Esophagus squamous epithelium (tissue), 5 donors: ENCODE data around the gene TLE3. TPM values are rescaled to one million over a fixed set of nuclear protein-coding genes. Genes with fewer than 3 reads are reported as not detected.

Experiments
- DNase-seq: peaks from one replicate; lab custom pipeline; 2025; lab: John Stamatoyannopoulos, UW
- H3K27ac ChIP-seq, 4 donors: fragments of 200-600 bp; sonication (generic); one replicate each; pipeline ENCODE4 v1.5.1; 2016 to 2019; ENCODE audit warnings: mild to moderate bottlenecking in 1 of 4
- H3K27me3 ChIP-seq, 4 donors: fragments of 200-600 bp; sonication (generic); 1 replicate in 3 of 4; 2 replicates in 1 of 4; pipeline versions ENCODE4 v1.5.1 to v1.6.0; 2017 to 2021; ENCODE audit warnings: antibody characterized with exemption in 1 of 4
- H3K36me3 ChIP-seq, 3 donors: fragments of 200-600 bp; sonication (generic); one replicate each; pipeline ENCODE4 v1.5.1; 2016 to 2019
- H3K4me1 ChIP-seq, 3 donors: fragments of 200-600 bp; sonication (generic); one replicate each; pipeline ENCODE4 v1.5.1; 2017 to 2019
- H3K4me3 ChIP-seq, 4 donors: fragments of 200-600 bp; sonication (generic); 1 replicate in 3 of 4; 2 replicates in 1 of 4; pipeline ENCODE4 v1.5.1; 2016 to 2019; ENCODE audit warnings: mild to moderate bottlenecking in 2 of 4, moderate library complexity in 1 of 4
- H3K9me3 ChIP-seq, 3 donors: fragments of 200-600 bp; sonication (generic); one replicate each; pipeline ENCODE4 v1.5.1; 2016 to 2019
- CTCF ChIP-seq, 6 experiments: fragments of 450-650 bp in 4 of 6; fragments of 200-600 bp in 2 of 6; sonication (generic) in 2 of 6; IDR thresholded peaks; one replicate each; pipeline ENCODE4 v1.5.1; 2016 to 2019; ENCODE audit warnings: antibody characterized with exemption in 6 of 6, mild to moderate bottlenecking in 4 of 6, moderate library complexity in 4 of 6
- POLR2A ChIP-seq, 4 donors: fragments of 450-650 bp; IDR thresholded peaks; one replicate each; pipeline ENCODE4 v1.6.1; 2017; ENCODE audit warnings: antibody characterized with exemption in 4 of 4, mild to moderate bottlenecking in 4 of 4, moderate library complexity in 3 of 4
- WGBS, 2 donors: methylation state at CpG; one replicate each; pipeline ENCODE4 v1.1.5; 2018; 5-methylcytosine and 5-hydroxymethylcytosine counted together
- intact Hi-C: fragments of 100-400 bp; cut with DNase I; formaldehyde crosslinking; loops from one replicate; pipeline ENCODE4 v1.15.0; 2022
- total RNA-seq, 4 donors: library from RNA; depleted of rRNA; stranded (reverse); fragments of >200 nt; gene quantifications; one replicate each; pipeline ENCODE4 v1.1.0, GENCODE V29; 2016
- donor health status: DM: yes; HTN: yes; CAD: no.

TLE3 gene
- total RNA-seq, 4 donors from 2014 or later = 49.6 to 133 (median 64.4) TPM

- Histone ChIP-seq H3K27ac (no peak overlapping the region), H3K4me1 (no peaks in the 10 kb centered on the region), H3K36me3 (no peaks in the 10 kb centered on the region), H3K9me3 (peaks cover 0 to 10% (median 8%) of the 10 kb centered on the region in 3 donors), H3K4me3 (no peak overlapping the region), H3K27me3 (peaks cover 0 to 89% (median 0%) of the 10 kb centered on the region in 4 donors)
- 63 to 81% methylated on average over 8 to 10 of the region's 12 CpGs for WGBS, 2 donors
- intact Hi-C loops = no loop called here
- TF ChIP-seq CTCF (IDR thresholded peaks at IDR 0.05) (no peak), POLR2A (IDR thresholded peaks at IDR 0.05) (no peak)
- no peak for DNase-seq
Observed at GRCh38 chr15:70006259-70007147, 91.2 kb downstream of the TLE3 start.

- 96 to 100% methylated on average over 1 to 3 of the region's 3 CpGs for WGBS, 2 donors
- no peak overlapping the region for H3K4me3 ChIP-seq
- peaks cover 0 to 10% (median 8%) of the 10 kb centered on the region in 3 donors for H3K9me3 ChIP-seq
- H3K27ac ChIP-seq = no peak overlapping the region
- no peaks in the 10 kb centered on the region for H3K4me1 ChIP-seq
- TF ChIP-seq POLR2A (IDR thresholded peaks at IDR 0.05) = no peak
- TF ChIP-seq CTCF (IDR thresholded peaks at IDR 0.05) = no peak
- H3K27me3 ChIP-seq = peaks cover 0 to 77% (median 0%) of the 10 kb centered on the region in 4 donors
- no peaks in the 10 kb centered on the region for H3K36me3 ChIP-seq
- no peak for DNase-seq
- intact Hi-C loops = no loop called here
Observed at GRCh38 chr15:70004826-70005225, 92.9 kb downstream of the TLE3 start.

GRCh38 chr15:70002897-70003296 is 94.8 kb downstream of the TLE3 start:
- no peak for TF ChIP-seq POLR2A (IDR thresholded peaks at IDR 0.05)
- no peak for TF ChIP-seq CTCF (IDR thresholded peaks at IDR 0.05)
- Histone ChIP-seq H3K9me3 (peaks cover 0 to 10% (median 8%) of the 10 kb centered on the region in 3 donors), H3K4me1 (peaks cover 0 to 4% (median 0%) of the 10 kb centered on the region in 3 donors), H3K27ac (no peak overlapping the region), H3K36me3 (no peaks in the 10 kb centered on the region), H3K27me3 (peaks cover 0 to 80% (median 0%) of the 10 kb centered on the region in 4 donors), H3K4me3 (no peak overlapping the region)
- DNase-seq = no peak
- intact Hi-C loops = no loop called here
- 92 to 94% methylated on average over 2 of the region's 2 CpGs for WGBS, 2 donors

GRCh38 chr15:70001859-70002258 is 95.9 kb downstream of the TLE3 start:
- H3K4me1 ChIP-seq = peaks cover 0 to 14% (median 5%) of the 10 kb centered on the region in 3 donors
- WGBS, 2 donors = 67 to 68% methylated on average over 4 of the region's 4 CpGs

More at GRCh38 chr15:70001859-70002258, 95.9 kb downstream of the TLE3 start:
- TF ChIP-seq POLR2A (IDR thresholded peaks at IDR 0.05) = no peak
- no peak for TF ChIP-seq CTCF (IDR thresholded peaks at IDR 0.05)
- intact Hi-C loops = no loop called here
- Histone ChIP-seq H3K27me3 (peaks cover 0 to 70% (median 0%) of the 10 kb centered on the region in 4 donors), H3K36me3 (no peaks in the 10 kb centered on the region), H3K9me3 (peaks cover 0 to 10% (median 8%) of the 10 kb centered on the region in 3 donors), H3K27ac (no peak overlapping the region), H3K4me3 (no peak overlapping the region)
- DNase-seq = no peak
